ENCODE measurements around the gene PLEKHA1. TPM values are rescaled to one million over a fixed set of nuclear protein-coding genes. Genes with fewer than 3 reads are reported as not detected.

The PLEKHA1 gene
- total and polyA plus RNA-seq, 2 of the 4 experiments (the other 2 are of a cell fraction) = 7.2 to 9.5 TPM

DNA sequence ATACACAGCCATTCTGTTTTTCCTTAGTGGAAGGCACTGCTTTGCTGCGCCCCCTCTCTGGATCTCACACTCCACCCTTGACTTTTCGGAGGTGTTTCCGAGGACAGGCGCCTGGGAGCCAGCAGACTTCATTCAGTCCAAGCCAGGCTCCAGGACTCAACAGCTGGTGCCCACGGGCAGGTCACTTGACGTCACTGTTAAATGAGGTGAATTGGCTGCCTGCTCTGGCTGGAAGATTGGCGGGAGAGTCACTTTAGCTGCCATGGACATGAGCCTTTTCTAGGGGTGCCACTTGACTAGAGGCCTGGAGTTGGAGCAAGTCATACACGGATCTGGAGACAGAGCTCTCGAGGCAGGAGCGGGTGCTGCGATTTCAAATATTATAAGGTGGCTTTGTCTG, 90.1 kb downstream of the PLEKHA1 start:
- peaks cover 19% of the 10 kb centered on the region for H4K20me1 ChIP-seq (ENCODE audit: insufficient read depth, low read length)
- peaks cover 22% of the 10 kb centered on the region for H3K4me1 ChIP-seq (ENCODE audit: control insufficient read depth, insufficient read depth, low read length)
- intact Hi-C loops (cut with micrococcal nuclease) = loop anchor here (5.0 kb wide), 1 partner anchor 83 kb away; no protein-coding TSS in a partner anchor
- H3K14ac ChIP-seq (replicated peaks; ENCODE audit: low read depth, low read length) = no peak overlapping the region
- in situ Hi-C loops (cut with MboI; ENCODE audit: low sequenced_read_pairs) = loop anchor here (10.0 kb wide), 1 partner anchor 340 kb away; no protein-coding TSS in a partner anchor
- ChIA-PET CTCF (no interaction called here), POLR2A (ENCODE audit: unreplicated experiment) (no interaction called here)
- H3K9ac ChIP-seq (ENCODE audit: low read depth, low read length) = no peak overlapping the region
- H3K79me1 ChIP-seq (ENCODE audit: low read depth in 1 of 2, low read length in 2 of 2) = peaks cover 9 to 34% of the 10 kb centered on the region in 2 experiments
- no peak overlapping the region for H3K18ac ChIP-seq (ENCODE audit: low read depth, low read length)
- H3K36me3 ChIP-seq (ENCODE audit: control insufficient read depth, insufficient read depth, low read length) = no peaks in the 10 kb centered on the region; the same call in 1 of the 2 replicates
- H3K23ac ChIP-seq (ENCODE audit: low read depth, low read length) = no peak overlapping the region
- no peak overlapping the region for H2AFZ ChIP-seq (replicated peaks; ENCODE audit: low read length, poor library complexity)
- 66% methylated on average over 3 of the region's 11 CpGs; no CpG with 5 or more reads in 1 of the 2 experiments for WGBS, 2 experiments (ENCODE audit: extremely low coverage in 2 of 2, insufficient read length in 1 of 2)
- no peak overlapping the region for H4K8ac ChIP-seq (ENCODE audit: low read depth in 2 of 2, low read length in 2 of 2)
- no TSS peak for BruUV-seq (replicated peaks)
- dilution Hi-C loops (cut with HindIII; ENCODE audit: low sequenced_read_pairs, unreplicated experiment) = no loop called here
- H2AK9ac ChIP-seq (replicated peaks; ENCODE audit: low read depth, low read length, poor library complexity) = no peak overlapping the region
- no peaks in the 10 kb centered on the region for H3K27me3 ChIP-seq (ENCODE audit: control insufficient read depth, insufficient read depth, low read length)
- no peak overlapping the region for H2BK15ac ChIP-seq (ENCODE audit: low read depth, low read length)
- H2AK5ac ChIP-seq (ENCODE audit: low read depth, low read length) = no peak overlapping the region
- H3K56ac ChIP-seq (ENCODE audit: extremely low read depth, insufficient read depth, low read length) = no peak overlapping the region
- H4K91ac ChIP-seq (ENCODE audit: insufficient read depth, low read depth, low read length) = no peak overlapping the region
- H3K9me1 ChIP-seq (ENCODE audit: insufficient read depth, low read length) = peaks cover 21% of the 10 kb centered on the region
- TF ChIP-seq BHLHE40 (IDR thresholded peaks at IDR 0.05; ENCODE audit: low read depth, low read length) (no peak), MAZ (IDR thresholded peaks at IDR 0.05; ENCODE audit: borderline replicate concordance, low read depth, low read length) (no peak), CEBPB (IDR thresholded peaks at IDR 0.05; ENCODE audit: low read depth, low read length) (no peak), FOS (IDR thresholded peaks at IDR 0.05; ENCODE audit: low read depth, low read length) (no peak), RAD21 (IDR thresholded peaks at IDR 0.05; ENCODE audit: low read length) (no peak), RCOR1 (IDR thresholded peaks at IDR 0.05; ENCODE audit: insufficient replicate concordance, low read length) (no peak), USF2 (IDR thresholded peaks at IDR 0.05; ENCODE audit: low read depth, low read length) (no peak), SMC3 (IDR thresholded peaks at IDR 0.05; ENCODE audit: low read depth, low read length) (no peak), POLR2A (IDR thresholded peaks at IDR 0.05; ENCODE audit: low read depth, low read length) (no peak), MAFK (IDR thresholded peaks at IDR 0.05; ENCODE audit: low read depth, low read length) (no peak), NFE2L2 (IDR thresholded peaks at IDR 0.05; ENCODE audit: low read depth, low read length) (no peak), MXI1 (IDR thresholded peaks at IDR 0.05; ENCODE audit: borderline replicate concordance, low read depth, low read length) (no peak), RFX5 (IDR thresholded peaks at IDR 0.05; ENCODE audit: low read depth, low read length) (no peak), CHD1 (IDR thresholded peaks at IDR 0.05; ENCODE audit: low read depth, low read length) (no peak), CTCF (conservative IDR thresholded peaks at IDR 0.05; ENCODE audit: low read depth, low read length) (no peak)
- TF ChIP-seq, protein P1, sequence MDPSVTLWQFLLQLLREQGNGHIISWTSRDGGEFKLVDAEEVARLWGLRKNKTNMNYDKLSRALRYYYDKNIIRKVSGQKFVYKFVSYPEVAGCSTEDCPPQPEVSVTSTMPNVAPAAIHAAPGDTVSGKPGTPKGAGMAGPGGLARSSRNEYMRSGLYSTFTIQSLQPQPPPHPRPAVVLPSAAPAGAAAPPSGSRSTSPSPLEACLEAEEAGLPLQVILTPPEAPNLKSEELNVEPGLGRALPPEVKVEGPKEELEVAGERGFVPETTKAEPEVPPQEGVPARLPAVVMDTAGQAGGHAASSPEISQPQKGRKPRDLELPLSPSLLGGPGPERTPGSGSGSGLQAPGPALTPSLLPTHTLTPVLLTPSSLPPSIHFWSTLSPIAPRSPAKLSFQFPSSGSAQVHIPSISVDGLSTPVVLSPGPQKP (IDR thresholded peaks at IDR 0.05; ENCODE audit: borderline replicate concordance, low read depth, low read length) = no peak
- ATAC-seq (ENCODE audit: low read depth) (no peak), DNase-seq (no peak)
- no peak overlapping the region for H2BK120ac ChIP-seq (ENCODE audit: low read depth, low read length)
- no peak overlapping the region for H2BK20ac ChIP-seq (ENCODE audit: low read depth, low read length)
- no peak overlapping the region for H3K4me3 ChIP-seq (ENCODE audit: insufficient read depth, low read depth, low read length)
- H3K27ac ChIP-seq (ENCODE audit: insufficient read depth, low read length) = no peak overlapping the region
- H3K4me2 ChIP-seq (ENCODE audit: low read depth, low read length) = no peak overlapping the region
- no peak overlapping the region for H4K5ac ChIP-seq (ENCODE audit: low read depth, low read length)
- no peak overlapping the region for H3K4ac ChIP-seq (ENCODE audit: low read depth, low read length)
- no peaks in the 10 kb centered on the region for H3K9me3 ChIP-seq (ENCODE audit: control insufficient read depth, insufficient read depth, low read length)
- H2BK5ac ChIP-seq (ENCODE audit: low read depth, low read length, poor library complexity, severe bottlenecking) = no peak overlapping the region
